GM12892 (cell line): ENCODE results near the gene COX7A1.

Experiments
- POLR2A ChIP-seq: IDR thresholded peaks from 2 replicates; pipeline ENCODE4 v1.6.1; 2011; ENCODE audit warnings: low read depth, low read length, control low read depth
- POLR2AphosphoS5 ChIP-seq: IDR thresholded peaks from 2 replicates; pipeline ENCODE4 v1.6.1; 2011; ENCODE audit warnings: low read depth, low read length, control low read depth

- TF ChIP-seq POLR2A (no peak), POLR2AphosphoS5 (no peak)
Measured at GRCh38 chr19:36198119-36198518, 45.9 kb upstream of the COX7A1 start.
